A172 (cell line): Measurements from ENCODE around the gene IGFBP3. TPM values are rescaled to one million over a fixed set of nuclear protein-coding genes. Genes with fewer than 3 reads are reported as not detected.
"Not testable (repeated sequence)": the region's sequence is repeated elsewhere in the genome, so short reads cannot be mapped to it uniquely, and the experiment has no call there.

Experiments
- DNase-seq: peaks from one replicate; pipeline ENCODE4 v3.0.0-alpha.2; 2015; ENCODE audit warnings: low spot score
- total RNA-seq: library from RNA; depleted of rRNA; stranded (reverse); fragments of >200 nt; shearing (Covaris generic); gene quantifications from 2 replicates; pipeline ENCODE4 v1.2.3, GENCODE V29; 2014; rRNA removed

IGFBP3 gene
- total RNA-seq = 62.0 and 81.7 TPM in 2 replicates

DNA sequence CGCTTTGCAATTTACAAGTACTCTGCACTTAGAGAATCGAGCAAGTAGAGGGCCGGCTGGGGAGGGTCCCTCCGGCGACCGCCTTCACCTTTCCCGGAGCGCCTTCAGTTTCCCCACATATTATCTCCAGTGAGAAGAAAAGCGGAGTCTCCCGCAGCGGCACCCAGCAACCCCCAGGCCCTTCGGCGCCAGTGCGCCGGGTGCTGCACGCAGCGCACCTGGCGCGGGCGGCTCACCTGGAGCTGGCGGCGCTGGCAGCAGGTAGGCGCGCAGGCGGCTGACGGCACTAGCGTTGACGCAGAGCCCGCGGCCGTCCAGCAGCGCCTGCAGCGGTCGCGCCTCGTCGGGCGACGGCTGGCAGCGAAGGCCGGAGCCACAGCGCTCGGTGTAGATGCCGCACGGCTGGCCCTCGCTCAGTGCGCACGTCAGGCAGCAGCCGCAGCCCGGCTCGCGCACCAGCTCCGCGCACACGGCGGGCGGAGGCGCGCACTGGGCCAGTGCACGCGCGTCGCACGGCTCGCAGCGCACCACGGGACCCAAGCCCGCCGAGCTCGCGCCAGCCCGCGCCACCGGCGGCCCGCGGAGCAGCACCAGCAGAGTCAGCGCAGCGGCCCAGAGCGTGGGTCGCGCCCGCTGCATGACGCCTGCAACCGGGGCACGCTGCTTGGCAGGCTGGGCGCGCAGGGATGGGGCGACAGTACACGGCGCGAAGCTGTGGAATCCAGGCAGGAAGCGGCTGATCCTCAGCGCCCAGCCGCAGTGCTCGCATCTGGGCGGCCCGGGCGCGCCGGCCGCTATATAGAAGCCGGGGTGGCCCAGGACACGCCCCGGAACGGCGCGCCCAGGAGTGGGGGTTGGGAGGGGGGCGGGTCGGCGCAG is at the start of gene IGFBP3:
Gene IGFBP3, minus strand, starts transcription at position 771 of the 879 bp plus-strand sequence. Its CDS starts 132 bp downstream, at position 639.
- peak; percentile 47 for DNase-seq

- no peak for DNase-seq
Observed at GRCh38 chr7:45970454-45970853, 49.4 kb upstream of the IGFBP3 start.

GRCh38 chr7:45969940-45970339 is 48.9 kb upstream of the IGFBP3 start:
- DNase-seq = no peak

DNA sequence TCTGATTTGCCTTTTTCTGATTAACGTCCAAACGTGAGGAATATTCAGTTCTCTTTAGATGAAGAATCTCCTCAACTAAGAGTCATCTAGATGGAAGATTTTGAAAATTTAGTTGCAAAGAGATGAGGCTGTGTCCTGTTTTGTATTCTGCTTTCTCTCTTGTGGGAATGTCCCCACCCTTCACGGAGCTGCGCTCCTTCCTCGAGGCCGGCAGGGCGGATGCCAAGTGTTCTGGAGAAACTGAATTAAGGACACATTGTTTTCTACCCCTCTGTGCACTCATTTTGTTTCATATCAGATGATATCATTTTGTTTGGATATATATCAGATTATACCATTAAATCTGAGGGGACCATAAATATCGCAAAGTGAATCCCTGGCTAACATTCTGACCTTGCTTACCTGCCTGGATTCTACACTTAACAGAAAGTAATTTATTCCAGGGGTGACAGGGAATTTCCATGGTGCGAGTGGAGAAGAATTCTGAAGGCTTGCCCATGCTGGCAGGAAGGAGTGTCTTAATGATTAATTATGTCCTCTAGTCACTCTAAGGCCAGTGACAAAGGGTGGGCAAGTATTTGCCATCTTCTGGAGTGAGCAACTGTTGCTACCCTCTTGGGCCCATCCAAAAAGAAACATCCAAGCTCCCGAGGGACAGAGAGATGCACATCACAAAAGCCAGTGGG is 47.9 kb upstream of the IGFBP3 start:
- DNase-seq = no peak

- DNase-seq = no peak
Observed at GRCh38 chr7:45968312-45968711, 47.2 kb upstream of the IGFBP3 start.

DNA sequence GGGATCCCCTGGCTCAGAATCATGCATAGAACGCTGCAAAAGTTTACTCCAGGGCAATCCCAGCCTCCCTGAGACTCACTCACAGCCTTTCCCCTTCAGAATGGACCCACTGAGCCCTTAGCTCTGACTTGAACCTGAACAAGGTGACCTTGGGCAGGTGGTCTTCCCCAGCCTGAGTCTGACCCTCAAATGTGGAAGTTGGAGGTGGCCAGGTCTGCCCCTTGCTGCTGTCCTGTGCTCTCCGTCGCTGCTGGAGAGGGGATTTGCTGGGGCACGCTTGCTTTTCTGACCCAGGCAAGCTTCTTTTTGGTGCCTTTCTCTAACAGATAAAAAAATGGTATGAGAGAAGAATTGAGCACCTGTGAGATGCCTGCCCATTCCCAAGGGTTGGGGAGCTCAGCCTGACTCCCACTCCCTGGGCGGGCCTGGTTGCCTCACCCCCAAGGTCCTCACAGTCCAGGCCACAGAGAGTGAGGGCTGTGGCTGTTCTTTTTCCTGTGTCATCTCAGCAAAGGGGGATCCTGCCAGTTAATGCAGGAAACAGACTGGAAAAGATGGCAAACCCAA is 46.6 kb upstream of the IGFBP3 start:
- DNase-seq = no peak

DNA sequence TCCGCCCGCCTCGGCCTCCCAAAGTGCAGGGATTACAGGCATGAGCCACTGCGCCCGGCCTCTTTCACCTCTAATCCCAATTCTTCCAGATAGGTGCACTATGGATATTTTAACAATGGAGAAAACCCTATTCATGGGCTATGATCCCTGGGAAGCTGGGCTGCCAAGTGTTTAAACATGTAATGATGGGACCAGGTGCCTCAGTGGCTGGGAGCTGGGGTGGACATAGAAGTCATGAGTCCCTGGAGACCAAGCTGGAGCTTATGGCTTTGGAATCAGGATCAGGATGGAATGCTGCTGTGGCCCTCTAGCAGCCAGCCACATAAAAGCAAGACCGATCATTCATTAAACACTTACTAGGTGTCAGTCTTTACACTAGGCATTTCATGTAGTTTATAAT is 41.8 kb upstream of the IGFBP3 start:
- DNase-seq = no peak

GRCh38 chr7:45957721-45958120 is 36.6 kb upstream of the IGFBP3 start:
- no peak for DNase-seq

DNA sequence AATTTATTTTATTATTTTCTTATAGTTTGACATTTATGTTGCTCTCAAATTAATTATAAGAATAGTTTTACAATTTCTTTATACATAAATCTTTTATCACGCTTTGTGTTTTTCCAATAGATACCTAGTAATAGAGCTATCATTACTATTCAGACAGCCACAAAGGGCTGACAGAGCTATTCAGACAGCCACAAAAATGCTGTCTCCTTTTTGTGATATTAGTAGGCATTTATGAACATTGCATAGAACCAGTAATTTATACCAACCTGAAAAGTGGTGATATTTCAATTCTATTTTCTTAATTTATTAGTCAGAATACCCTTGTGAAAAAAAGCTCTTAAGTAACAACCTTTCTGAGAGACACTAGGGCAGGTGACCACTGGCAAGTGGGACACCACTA is 34.2 kb upstream of the IGFBP3 start:
- DNase-seq = no peak

DNA sequence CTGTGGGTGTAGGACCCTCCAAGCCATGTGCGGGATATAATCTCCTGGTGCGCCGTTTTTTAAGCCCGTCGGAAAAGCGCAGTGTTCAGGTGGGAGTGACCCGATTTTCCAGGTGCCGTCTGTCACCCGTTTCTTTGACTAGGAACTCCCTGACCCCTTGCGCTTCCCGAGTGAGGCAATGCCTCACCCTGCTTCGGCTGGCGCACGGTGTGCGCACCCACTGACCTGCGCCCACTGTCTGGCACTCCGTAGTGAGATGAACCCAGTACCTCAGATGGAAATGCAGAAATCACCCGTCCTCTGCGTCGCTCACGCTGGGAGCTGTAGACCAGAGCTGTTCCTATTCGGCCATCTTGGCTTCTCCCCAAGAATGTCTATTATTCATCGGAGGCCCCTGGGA is 32.0 kb upstream of the IGFBP3 start:
- not testable (repeated sequence) for DNase-seq

GRCh38 chr7:45944058-45944457 is 23.0 kb upstream of the IGFBP3 start:
- no peak for DNase-seq

DNA sequence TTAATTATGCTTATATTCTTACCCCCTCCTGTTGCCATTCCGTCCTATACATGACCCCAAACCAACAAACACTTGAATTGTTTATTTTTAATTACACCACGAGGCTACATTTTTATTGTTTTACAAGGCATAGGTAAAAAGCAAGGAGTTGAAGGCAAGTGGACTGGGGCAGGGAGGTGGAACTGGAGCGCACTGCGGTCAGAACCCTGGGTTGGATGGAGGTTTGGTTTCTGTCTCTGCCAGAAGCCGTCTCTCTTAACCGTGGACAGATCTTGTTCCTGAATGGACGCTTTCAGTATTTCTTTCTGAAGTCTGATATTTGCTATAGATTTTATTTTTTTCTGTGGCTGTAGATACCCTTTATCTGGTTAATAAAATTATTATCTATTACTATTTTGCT is 19.9 kb upstream of the IGFBP3 start:
- DNase-seq = no peak

- not testable (repeated sequence) for DNase-seq
Observed at GRCh38 chr7:45940237-45940781, 19.2 kb upstream of the IGFBP3 start.

GRCh38 chr7:45939574-45939973 is 18.5 kb upstream of the IGFBP3 start:
- no peak for DNase-seq

GRCh38 chr7:45938626-45939302 is 17.7 kb upstream of the IGFBP3 start:
- DNase-seq = no peak

DNA sequence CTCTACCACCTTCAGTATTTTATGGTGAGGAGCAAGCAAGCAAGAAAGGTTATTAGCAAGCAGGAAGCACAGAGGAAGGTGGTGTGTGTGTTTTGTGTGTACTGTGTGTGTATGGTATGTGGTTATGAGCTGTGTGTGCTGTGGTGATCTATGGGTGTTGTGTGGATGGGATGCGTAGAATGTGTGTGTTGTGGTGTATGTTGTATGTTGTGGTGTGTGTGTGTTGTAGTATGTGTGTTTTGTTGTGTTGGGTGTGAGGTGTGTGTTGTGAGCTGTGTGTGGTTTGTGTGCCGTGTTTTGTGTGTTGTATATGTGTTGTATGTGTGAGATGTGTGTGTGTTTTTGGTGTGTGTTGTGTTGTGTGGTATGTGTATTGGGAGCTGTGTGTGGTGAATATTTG is 16.8 kb upstream of the IGFBP3 start:
- DNase-seq = no peak

DNA sequence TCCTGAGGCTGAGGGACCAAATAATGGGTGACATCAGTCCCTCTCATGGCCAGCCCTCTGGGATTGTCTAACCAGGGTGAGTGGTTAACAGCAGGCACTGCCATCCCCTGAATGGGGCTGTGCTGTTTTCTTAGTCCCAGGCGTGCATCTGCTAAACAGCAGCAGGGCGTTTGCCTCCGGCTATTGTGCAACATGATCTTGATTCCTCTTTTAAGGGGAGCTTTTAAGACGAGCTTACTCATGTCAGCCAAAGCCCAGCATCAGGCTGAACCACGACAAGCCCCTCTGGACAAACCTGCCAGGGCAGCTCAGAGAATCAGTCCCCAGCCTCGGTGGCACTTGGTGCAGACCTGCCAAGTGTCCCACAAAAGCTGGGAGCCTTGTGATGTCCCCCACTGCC is 16.2 kb upstream of the IGFBP3 start:
- DNase-seq = no peak

DNA sequence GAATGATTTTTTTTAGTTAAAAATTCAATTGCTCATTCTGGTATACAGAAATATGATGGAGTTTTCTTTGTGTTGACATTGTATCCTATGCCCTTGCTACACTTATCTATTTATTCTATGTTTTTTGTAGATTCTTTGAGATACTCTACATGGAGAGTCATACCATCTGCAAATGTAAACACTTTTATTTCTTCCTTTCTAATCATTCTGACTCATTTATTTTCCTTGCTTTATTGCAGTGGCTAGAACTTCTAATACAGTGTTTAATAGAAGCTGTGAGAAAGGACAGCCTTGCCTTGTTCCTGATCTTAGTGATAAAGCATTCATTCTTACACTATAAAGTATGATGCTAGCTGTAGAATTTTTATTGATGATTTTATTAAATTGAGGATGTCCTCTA is 9.9 kb upstream of the IGFBP3 start:
- no peak for DNase-seq

DNA sequence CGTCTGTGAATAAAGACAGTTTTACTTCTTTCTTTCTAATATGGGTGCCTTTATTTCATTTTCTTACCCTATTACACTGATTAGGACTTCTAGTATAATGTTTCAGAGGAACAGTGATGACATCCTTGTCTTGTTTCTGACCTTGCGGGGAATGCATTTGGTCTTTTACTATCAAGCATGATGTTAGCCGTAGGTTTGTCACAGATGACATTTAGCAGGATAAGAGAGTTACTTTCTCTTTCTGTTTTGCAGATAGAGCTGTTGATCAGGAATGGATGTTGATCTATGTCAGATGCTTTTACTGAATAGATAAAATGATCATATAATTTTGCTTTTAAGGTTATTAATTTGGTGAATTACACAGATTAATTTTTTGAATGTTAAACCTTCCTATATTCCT is 6.6 kb upstream of the IGFBP3 start:
- DNase-seq = no peak

DNA sequence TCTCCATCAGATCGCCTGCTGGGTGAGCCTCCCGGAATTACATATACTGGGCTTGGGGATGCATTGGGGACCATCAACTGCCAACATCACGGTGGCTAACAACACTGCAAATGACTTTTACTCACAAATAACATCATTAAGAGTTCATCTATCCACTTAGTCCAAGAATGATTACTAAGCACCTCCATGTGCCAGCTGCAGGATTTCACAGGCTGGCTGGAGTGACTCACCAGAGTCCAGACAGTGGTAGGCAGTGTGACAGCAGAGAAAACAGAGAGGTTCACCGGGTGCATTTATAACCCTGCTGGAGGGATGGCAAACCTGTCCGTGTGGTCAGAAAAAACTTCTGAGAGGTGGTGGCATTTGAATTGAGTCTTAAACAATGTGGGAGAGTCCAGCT is 3.2 kb upstream of the IGFBP3 start:
- peak; percentile 92 for DNase-seq

DNA sequence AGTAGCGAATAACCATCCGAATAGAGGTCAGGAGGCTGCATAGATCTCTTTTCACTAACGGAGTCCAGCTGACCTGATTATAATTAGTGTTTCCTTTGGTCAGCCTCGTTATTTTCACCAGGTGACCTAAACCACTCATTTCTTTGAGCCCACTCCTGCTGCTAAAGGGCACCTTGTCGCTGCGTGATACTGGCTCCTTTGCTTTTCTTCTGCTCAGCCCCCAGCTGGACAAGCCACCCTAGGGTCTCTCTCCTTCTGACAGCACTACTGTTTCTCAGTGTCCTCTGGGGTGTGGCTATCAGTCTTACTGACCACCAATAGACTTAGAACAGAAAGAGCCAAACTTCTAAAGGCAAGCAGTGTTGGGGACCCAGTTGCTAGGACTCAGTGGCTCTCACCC is 2.7 kb upstream of the IGFBP3 start:
- DNase-seq = no peak

DNA sequence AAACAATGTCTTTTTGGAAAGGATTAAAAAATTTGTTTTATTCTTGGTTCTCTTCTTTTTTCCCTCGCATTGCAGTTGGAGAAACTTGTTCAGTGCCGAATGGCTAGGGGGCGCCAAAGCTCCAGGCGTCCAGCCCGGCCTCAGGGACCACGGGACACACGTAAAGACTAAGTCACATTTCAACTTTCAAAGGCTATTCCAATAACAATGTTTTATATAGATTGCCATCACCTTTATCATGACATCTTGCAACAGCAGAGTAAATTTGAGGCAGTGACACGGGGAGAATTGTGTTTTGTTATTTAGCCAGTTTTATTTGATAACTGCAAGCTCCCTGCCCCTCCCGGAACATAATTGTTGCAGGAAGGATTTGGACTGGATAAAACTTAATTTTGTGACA is 2.2 kb upstream of the IGFBP3 start:
- peak; percentile 60 for DNase-seq
